Measurements from ENCODE around the gene ZNF860. TPM values are rescaled to one million over a fixed set of nuclear protein-coding genes. Genes with fewer than 3 reads are reported as not detected.

ZNF860 gene
- 1 to 10 TPM in 3 of 10 donors, under 1 TPM in 7; 0.58 to 1.3 (median 0.71) TPM for polyA plus RNA-seq (ENCODE audit: insufficient read length in 10 of 10)
- long read RNA-seq, donor 1 = 0 reads
- long read RNA-seq, donor 2 = 0 reads
- long read RNA-seq, donor 3 = 0 reads
- long read RNA-seq, donor 4, partial matches to known transcripts = 0 of 1 reads
- long read RNA-seq, donor 4, other reads (novel, unspliced or antisense) = 0 of 1 reads
- long read RNA-seq, donor 5 = 0 reads
- long read RNA-seq, donor 6 = 0 reads
- long read RNA-seq, donor 7 = 0 reads
- long read RNA-seq, donor 8 = 0 reads
- long read RNA-seq, donor 9 = 0 reads

GRCh38 chr3:31981206-31982181 lies at the start of gene ZNF860, which contains the start of gene OSBPL10:
ZNF860 (plus strand) TSS chr3:31981750; CDS start chr3:31989080, 7,330 bp downstream.
OSBPL10 (minus strand) TSS chr3:31981262; CDS start chr3:31981179, 83 bp downstream.
- DNase-seq = peak; percentile 88 to 96 (median 93)

DNA sequence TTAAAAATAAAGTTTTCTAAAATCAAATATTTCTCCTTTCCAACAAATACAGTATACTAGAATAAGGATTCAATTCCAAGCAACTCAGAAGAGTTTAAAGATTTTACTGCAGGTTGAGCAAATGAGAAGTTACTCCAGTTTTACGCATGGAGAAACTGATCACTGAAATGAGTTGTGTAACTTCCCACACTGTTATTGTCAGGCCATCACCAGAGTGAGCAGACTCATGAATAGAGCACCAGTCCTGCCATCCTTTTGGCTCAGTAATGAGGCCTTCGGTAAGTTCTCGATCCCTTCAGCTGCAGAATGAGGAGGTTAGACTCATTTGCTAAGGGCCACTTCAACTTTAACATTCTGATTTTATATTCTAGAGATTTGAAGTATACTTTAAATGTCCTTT lies 48.6 kb upstream of the ZNF860 start:
- DNase-seq = no peak

DNA sequence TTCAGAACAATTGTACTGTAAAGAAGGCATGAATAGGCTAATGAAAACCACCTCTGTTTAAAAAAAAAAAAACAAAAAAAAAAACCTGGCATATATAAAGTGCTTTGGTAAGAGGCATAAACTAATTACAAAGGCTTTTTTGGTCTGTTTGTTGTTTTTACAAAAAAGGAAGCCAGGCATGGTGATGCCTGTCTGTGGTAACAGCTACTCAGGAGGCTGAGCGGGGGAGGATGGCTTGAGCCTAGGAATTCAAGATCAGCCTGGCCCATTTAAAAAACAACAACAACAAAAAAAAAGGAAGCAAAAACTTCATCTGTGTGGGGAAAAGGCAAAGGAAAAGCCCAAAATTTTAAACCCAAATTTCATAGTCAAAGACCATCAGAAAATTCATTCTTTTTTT lies 47.5 kb upstream of the ZNF860 start:
- DNase-seq = no peak

DNA sequence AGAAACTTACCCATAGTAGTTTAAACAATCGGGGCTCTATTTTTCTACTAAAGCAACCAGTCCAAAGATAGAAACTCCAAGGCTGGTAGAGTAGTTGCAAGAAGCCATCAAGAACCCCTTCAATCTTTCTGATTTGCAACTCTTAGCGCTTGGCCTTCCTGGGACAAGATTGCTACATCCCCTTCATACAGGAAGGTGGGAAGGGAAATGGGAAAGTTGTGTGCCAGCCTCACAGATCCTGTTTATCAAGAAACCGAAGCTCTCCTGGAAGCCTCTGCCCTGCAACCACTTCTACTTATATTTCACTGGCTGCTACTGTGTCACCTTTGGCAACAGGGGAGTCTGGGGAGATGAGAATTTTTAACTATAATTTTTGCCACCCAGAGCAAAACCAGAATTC lies 46.7 kb upstream of the ZNF860 start:
- DNase-seq = no peak

DNA sequence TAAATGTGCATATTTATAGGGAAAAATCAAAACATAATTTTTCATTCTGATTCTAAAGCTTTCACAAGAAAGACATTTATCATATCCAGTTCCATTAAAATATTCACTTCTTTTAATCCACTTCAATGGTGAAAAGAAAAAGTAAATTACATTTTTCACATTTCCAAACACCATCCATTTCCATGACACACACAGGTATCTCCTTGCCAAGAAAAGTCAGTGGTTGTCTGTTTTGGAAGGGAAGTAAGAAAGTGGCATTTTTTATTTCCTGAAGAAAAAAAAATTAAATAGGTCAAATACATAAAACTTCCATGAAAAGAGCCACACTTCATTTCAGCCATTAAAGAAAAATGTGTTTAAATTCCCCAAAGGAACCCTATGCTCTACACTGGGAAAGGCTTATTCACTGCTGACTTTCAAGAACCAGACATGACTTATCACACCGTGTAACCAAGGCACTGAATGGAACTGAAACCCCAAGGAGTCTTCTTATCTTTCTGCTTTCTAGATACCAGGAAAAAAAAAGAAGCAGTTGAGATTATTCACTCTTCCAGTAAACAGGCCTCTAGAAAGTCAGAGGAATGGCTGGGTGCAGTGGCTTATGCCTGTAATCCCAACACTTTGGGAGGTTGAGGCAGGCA lies 45.0 kb upstream of the ZNF860 start:
- peak in 1 of 3 donors; percentile 44 for DNase-seq

DNA sequence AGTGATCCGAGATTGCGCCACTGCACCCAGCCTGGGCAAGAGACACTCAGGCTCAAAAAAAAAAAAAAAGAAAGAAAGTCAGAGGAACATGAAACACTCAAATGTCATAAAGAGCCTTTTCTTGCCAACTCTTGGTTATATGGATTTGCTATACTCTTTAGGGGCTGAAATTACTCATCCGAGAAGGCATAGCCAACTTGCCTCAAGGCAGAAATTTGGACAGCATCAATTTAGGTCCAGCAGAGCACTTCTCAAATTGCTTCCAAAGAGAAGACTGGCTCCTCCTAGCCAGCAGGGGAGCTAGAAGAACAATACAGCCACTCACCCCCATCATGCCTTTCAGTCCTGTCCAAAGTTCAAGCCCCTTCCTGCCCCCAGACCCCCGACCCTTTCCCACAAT lies 44.3 kb upstream of the ZNF860 start:
- no peak for DNase-seq

DNA sequence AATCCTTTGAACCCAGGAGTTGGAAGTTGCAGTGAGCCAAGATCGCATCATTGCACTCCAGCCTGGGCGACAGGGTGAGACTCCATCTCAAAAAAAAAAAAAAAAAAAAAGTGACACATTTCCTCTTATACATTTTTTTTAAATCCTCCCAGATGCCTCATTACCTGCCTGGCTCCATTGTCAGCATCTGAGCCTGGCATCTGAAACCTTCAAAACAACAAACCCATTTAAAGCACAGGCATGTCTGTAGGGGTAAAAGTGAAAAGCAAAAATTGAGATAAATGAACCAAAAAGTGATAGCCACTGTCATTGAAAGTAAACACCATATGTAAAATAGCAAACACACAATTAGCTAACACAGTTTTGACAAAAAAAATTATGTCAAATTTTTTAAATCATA lies 39.1 kb upstream of the ZNF860 start:
- no peak for DNase-seq

- DNase-seq = no peak
Observed at GRCh38 chr3:31943041-31943440, 38.5 kb upstream of the ZNF860 start.

DNA sequence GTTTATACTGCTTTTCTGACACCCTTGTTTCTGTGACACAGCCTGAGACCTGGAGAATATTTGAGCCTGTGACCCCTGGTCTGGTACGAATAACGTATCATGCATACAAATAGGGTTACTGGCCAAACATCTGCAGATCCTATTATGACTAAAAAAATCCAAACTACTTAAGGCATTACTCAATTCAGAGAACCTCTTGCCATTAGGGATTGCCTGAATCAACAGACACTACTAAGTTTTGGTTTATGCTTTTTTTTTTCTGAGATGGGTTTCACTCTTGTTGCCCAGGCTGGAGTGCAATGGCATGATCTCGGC lies 35.9 kb upstream of the ZNF860 start:
- DNase-seq = peak; percentile 69 to 89 (median 75)

DNA sequence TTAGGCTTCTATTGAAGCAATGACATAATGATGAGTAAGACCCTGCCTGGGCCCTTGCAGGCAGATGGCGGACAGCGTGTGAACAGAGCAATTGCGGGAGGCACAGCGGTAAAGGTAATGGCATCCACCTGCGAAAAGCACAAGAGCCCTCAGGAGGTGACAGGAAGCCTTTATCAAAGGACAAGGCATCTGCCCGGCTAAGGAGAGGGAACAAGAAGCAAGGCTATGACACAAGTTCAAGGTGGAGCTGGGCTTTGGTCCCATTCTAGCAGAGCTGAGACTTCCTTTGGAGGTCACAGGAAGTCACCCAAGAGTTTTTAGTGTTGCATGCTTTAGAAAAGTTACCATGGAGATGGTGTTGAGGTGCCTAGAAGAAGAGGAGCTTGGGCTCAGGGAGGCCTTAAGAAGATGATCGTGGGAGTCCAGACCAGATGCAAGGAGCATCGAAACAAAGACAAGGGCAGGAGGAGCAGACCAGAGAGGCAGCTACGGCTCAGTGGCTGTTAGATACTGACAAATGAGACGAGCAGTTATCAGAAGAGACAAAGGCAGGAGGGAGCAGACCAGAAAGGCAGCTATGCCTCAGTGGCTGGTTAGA lies 35.0 kb upstream of the ZNF860 start:
- DNase-seq = peak in 2 of 3 donors; percentile 46 to 73

DNA sequence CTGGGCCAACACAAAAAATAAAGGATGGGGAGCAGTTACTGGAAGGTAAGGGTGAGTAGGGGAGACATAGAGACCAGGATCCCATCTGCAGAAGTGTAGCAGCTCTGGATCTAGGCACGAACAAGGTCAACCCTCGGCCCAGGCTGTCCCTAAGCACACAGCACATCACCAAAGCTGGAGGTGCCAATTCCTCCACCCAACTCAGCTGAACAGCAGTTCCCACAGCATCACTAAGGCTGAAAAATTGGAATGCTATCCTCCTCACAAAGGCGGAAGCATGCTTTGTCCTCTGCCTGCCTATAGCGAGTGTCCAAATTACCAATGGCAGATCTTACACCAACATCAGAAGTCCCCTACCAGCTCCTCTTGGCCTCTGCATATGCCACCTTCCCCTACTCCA lies 34.4 kb upstream of the ZNF860 start:
- peak in 1 of 3 donors; percentile 36 for DNase-seq

- DNase-seq = no peak
Observed at GRCh38 chr3:31947671-31948091, 33.9 kb upstream of the ZNF860 start.

GRCh38 chr3:31948280-31948679 lies 33.3 kb upstream of the ZNF860 start:
- peak in 1 of 3 donors; percentile 45 for DNase-seq

GRCh38 chr3:31952205-31952604 lies 29.3 kb upstream of the ZNF860 start:
- DNase-seq = no peak

- DNase-seq = no peak
Observed at GRCh38 chr3:31953091-31953490, 28.5 kb upstream of the ZNF860 start.

DNA sequence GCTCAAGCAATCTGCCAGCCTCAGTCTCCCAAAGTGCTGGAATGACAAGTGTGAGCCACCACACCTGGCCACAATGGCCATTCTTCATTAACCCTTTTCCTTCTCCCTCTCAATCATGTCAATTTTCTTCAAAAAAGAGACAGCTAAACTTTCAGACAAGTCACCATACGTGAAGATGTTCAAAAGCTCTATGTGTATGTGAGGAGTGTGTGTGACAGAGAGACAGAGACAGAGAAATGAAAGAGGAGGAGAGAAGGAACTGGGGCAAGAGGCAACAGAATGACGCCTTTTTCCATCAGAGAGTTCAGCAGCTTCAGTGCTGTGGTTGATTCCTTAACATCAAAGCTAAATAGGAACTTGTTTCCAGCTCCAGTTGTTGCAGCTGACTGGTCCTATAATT lies 27.9 kb upstream of the ZNF860 start:
- no peak for DNase-seq

DNA sequence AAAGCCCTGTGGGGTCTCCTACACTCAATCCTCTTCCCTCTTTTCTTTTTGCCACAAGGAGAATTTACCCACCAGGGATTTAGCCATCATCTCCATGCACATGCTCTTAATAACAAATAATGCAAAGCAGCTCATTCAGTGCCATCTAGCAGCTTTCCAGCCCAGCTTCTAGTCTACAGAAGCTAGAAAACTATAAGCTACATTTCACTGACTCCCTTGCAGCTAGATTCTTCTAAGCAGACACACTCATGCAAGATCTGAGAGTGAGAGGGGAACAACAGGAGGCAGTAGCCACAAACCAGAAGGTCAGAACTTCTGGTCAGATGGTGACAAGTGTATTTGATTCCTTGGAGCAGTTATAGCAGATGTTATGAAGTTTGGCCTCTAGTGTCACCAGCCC lies 26.0 kb upstream of the ZNF860 start:
- no peak for DNase-seq

DNA sequence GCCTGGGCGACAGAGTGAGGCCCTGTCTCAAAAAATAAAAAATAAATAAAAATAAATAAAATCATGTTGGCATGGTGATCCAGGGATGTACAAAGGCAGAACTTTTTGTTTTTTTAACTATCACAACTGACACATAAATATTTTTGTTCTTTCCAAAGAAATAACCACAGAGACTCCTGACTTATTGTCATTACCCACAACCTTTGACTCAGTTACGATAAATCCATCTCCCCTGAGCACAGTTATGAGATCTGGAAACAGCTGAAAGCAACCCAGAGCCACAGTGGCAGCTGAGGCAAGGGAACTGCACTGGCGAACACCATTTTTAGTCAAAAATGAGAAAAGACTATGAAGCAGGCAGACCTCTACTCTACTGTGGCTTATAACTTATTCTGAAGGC lies 24.4 kb upstream of the ZNF860 start:
- no peak for DNase-seq

- peak in 1 of 3 donors; percentile 81 for DNase-seq
Observed at GRCh38 chr3:31958701-31959152, 22.8 kb upstream of the ZNF860 start.

GRCh38 chr3:31959251-31959650 lies 22.3 kb upstream of the ZNF860 start:
- no peak for DNase-seq

DNA sequence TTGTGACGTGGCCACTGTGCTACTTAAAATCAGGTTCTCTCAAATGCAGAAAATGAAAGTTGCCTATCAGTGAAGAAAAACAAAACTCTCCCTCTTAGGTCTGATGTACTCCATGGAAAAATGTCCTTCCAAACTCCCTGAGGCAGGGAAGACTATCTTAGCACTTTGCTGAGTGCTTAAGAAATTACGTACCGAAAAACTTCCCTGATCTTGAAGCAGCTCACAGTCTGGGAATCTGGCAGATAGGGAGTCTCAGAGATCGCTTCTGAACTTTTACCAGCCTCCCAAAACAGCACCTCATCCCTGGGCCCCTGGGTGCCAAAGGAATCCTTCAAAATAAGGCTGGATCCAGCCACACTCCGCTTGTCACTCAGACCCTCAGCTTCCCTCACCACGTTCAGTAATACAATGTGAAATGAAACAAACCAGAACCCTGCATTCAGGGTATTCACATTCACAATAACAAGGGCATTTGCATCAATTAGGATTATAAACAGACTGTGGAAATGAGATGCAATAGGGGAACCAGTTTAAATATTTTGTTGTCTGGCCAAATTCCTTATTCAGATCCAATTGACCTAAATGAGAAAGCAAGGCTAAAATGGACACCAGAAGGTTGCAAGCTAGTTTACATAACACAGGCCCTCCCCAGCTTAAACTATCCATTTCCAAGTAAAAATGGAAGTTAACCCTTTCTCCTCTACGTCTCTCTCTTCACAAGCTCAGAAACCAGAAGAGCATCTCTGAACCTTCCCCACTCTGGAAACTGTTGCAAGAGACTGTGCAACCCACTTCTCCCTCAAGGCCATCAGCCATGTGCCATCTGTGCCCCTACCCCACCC lies 21.4 kb upstream of the ZNF860 start:
- peak in 1 of 3 donors; percentile 78 for DNase-seq

Data from muscle of back (tissue), 13 donors.